ENCODE measurements around the gene FRMD7.
A peak's percentile ranks its signal among the peaks of the same experiment; 100 is the strongest.
"Not testable (repeated sequence)": the region's sequence is repeated elsewhere in the genome, so short reads cannot be mapped to it uniquely, and the experiment has no call there.

The FRMD7 gene

GRCh38 chrX:132127743-132128142 lies at the start of gene FRMD7:
TSS of gene FRMD7 (minus strand) at chrX:132128020. CDS start at chrX:132127844, 176 bp downstream.
- no peak for DNase-seq

GRCh38 chrX:132173647-132174046 lies 45.8 kb upstream of the FRMD7 start:
- DNase-seq = no peak

GRCh38 chrX:132171881-132172280 lies 44.1 kb upstream of the FRMD7 start:
- DNase-seq = no peak

DNA sequence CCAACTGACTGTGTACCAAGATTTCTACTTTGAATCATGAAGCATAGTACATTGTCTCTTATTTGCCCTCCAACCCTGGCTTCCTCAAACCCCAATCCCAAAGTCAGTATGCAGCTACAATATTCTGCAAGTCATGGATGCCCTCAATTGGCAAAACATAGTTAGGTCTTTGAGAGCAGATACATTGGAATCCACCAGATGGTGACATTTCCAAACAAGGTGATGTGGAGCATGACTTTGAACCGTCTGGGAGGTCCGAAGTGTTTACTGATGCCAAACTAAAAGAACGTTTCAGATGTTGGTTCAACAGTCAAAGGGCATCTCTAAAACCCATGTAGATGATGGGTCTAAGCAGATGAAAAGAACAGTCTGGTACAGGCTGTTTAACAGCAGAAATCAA lies 43.7 kb upstream of the FRMD7 start:
- no peak for DNase-seq

GRCh38 chrX:132169554-132169953 lies 41.7 kb upstream of the FRMD7 start:
- DNase-seq = no peak

DNA sequence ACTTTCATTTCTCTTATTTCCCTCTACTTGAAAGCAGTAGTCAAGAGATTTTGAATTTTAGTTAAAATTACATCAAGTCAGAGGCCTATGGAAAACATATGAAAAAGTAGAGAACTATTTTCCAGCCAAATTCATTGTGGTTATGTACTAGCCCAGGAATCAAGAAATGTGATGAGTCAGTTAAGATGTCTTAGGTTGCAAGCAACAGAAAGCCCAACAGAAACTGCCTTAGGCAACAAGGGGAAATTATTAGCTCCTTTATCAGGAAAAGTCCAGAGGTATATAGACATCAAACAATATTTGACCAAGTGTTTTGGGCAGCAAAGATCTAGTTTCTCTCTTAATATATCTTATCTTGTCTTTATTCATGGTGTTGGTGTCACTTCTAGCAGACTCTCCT lies 37.8 kb upstream of the FRMD7 start:
- DNase-seq = no peak

DNA sequence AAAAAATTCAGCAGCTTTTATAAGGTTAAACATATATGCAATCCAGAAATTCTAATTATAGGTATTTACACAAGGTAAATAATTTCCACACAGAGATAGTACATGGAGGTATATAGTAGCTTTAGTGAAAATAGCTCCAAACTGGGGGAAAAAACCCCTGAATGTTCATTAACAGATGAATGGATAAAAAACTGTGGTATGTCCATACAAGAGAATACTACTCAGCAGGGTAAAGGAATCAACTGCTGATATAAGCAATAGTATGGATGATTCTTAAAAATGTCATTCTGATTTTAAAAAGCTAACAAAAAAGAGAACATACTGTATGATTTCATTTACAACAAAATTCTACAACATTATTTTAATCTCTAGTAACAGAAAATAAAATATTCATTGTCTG lies 37.2 kb upstream of the FRMD7 start:
- no peak for DNase-seq

GRCh38 chrX:132163094-132163493 lies 35.3 kb upstream of the FRMD7 start:
- not testable (repeated sequence) for DNase-seq

DNA sequence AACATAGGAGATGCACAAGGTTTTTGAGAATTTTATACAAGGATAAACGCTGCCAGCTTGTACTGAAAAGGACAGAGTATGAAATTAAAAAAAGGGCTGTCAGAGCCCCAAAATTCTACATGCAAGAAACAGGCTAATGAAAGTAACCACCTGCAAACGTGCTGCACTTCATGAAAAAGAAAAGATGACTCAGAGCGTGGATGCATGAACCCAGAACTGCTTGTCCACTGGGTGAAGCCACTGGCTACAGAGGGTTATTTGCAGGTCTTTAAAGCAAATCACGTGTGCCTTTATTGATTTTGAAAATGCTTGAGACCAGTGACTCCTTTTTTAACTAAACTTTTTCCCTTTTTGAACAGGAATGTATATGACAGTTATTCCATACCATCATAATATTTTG lies 25.3 kb upstream of the FRMD7 start:
- DNase-seq = no peak

DNA sequence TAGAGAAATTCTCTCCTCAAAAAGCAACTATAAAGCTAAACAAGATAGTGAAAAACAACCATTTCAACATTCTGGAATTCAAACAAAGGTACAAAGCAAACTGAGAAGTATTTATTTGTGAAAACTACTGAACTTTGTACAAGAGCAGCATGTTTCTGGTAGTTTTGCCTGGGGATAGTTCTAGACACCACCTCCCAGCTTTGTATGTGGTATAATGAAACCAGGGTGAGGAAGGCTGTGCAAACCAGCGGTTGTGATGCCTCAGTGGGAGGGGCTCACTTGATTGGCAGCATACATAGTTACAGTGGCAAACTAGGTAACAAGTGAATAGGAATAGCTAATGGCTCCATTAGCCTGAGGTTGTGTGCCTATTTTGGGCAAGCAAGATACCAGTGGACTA lies 18.6 kb upstream of the FRMD7 start:
- no peak for DNase-seq

GRCh38 chrX:132144061-132144460 lies 16.2 kb upstream of the FRMD7 start:
- no peak for DNase-seq

DNA sequence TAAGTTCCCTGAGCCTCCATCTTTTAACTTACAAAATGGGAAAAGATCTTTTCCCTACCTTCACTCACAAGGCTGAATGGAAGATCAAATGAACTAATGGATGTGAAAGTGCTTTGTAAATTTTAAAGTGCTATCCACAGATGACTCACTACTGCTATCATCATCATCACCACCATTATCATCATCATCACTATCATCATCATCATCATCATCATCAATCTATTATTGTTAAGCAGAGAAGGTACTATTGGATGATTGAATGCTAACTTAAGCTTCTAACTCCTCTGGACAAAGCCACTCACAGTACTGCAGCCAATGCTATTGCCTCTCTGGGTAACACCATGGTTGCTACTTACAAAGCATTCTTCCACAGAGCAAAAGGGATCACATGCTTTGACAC lies 1.9 kb downstream of the FRMD7 start:
- no peak for DNase-seq

GRCh38 chrX:132120913-132121312 lies 6.9 kb downstream of the FRMD7 start:
- DNase-seq = no peak

DNA sequence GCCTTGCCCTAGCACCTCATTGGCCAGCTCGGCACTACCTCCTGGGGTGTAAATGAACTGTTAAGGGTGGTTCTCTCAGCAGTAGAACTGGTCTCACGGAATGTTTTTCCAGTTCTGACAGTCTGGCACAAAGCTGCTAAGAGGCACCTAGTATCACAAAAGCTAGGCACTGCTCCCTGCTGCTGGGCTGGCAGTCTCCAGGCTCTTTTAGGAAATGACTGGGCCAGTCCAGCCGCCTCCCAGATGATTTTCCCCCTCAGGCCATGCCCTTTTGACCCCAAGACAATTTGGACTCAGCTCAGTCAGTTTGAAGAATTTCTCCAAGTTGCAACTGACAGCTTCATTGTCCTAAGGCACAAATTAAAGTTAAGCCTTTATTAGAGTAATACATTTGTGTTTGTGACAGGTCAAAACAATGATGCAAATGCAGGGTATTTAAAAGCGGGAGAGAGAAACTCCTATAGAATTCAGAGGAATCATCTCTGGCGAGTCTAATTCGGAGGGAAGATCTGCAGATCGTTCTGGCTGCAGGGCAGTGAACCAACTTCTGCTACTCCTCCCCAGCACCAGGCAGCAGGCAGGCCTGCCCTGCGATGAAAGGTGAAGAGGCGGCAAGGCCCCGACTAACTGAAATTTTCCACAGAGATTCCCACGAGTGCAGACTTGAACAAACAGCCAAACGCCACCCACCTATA lies 7.9 kb downstream of the FRMD7 start:
- DNase-seq = no peak

- no peak for DNase-seq
Measured at GRCh38 chrX:132119283-132119682, 8.5 kb downstream of the FRMD7 start.

DNA sequence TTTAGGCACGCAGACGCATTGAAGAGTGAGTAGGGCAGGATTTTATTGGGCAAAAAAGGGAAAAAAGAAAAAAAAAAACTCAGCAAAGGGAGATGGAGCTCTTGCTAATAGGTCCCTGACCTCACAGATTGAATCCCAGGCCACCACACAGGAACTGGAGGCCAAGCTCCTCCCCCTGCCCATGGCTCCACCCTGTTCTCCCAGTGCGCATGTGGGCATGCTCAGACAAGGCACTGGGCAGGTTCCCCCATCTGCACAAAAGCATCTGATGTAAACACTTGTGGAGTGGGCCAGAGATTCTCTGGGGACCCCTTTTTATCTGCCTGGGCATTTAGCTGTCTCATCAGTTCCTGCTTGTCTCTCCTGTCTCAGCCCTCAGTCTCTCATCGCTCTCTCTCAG lies 9.5 kb downstream of the FRMD7 start:
- DNase-seq = peak; percentile 2

DNA sequence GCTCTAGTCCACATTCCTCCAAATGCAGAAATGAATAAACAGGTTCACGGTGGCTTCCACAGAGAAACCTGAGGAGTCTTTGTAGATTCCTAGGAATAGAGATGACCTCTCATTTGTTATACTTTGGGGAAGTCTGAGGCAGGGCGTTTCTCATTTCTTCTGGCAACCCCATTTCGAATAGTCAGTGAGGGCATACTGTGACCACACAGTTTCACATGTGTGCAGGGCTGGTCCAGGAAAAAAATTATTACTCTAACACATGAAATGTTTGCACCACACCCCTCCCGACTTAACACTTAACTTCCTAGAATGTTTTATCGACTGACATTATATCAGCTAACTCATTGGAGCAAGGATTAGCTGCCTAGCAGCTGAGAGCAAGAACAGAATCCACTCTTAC lies 12.0 kb downstream of the FRMD7 start:
- no peak for DNase-seq

GRCh38 chrX:132114607-132115006 lies 13.2 kb downstream of the FRMD7 start:
- no peak for DNase-seq

DNA sequence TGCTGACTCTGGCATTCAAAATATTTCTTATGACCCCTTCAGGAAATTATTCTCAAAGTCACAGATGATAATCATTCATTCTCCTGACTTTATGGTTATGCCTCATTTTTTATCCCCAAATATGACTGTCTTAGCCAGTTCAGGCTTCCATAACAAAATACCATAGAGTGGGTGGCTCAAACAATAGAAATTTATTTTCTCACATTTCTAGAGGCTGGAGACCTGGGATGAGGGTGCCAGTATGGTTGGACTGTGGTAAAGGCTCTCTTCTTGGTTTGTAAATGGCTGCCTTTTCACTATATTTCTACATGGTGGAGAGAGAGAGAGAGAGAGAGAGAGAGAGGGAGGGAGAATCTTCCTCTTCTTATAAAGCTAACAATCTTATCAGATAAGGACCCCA lies 20.5 kb downstream of the FRMD7 start:
- no peak for DNase-seq

DNA sequence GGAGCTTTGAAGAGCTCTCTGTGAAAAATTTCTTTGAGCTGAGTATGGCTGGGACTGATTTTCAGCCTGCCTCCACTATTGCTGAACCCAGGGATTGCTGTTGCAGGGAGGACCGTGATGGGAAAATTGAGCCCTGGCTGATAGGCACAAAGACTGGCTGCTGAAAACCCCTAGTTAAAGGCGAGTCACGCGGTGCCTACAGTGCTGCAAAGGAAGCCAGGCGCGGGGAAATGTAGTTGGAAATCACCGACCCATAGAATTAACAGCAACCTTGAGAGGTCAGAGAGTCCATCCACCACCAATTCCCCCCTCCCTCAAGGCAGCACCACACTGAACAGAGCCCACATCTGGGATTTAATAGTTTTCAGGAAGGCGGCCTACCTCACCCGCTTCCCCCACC lies 26.0 kb downstream of the FRMD7 start:
- no peak for DNase-seq

DNA sequence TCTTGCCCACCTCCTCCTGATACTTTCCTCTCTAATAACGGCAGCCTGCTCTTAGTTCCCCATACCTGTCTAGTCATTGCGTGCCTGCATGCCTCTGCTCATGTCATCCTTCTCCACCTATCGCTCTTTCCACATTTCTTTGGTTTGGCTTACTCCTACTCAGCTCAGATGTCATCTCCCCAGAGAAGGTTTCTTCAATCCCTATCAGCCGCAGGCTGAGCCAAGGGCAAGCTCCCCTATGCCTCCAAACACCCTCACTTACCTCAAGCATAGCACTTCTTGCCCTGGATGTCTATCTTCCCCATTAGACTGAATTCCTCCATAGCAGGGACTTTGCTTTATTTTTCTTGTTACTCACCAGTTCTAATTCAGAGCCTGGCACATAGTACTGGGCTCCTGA lies 26.6 kb downstream of the FRMD7 start:
- no peak for DNase-seq

- not testable (repeated sequence) for DNase-seq
Measured at GRCh38 chrX:132098704-132099103, 29.1 kb downstream of the FRMD7 start.

DNA sequence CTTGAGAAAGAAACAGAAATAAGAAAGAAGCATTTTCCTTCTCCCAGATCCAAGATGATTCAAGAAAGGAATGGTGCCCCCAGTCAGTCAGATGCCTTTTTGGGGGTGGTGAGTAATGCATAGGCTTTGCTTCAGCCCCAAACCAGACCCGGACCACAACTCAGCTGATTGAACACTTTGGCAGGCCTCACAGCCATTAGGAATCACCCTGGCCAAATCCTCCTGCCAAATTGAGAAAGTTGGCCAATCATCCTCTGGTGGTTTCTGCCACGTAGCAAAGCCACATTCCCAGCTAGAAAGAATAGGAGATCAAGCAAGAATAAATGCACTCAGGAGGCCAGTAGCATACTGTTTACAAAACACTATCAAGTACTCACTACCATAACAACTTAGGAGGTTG lies 33.7 kb downstream of the FRMD7 start:
- no peak for DNase-seq

DNA sequence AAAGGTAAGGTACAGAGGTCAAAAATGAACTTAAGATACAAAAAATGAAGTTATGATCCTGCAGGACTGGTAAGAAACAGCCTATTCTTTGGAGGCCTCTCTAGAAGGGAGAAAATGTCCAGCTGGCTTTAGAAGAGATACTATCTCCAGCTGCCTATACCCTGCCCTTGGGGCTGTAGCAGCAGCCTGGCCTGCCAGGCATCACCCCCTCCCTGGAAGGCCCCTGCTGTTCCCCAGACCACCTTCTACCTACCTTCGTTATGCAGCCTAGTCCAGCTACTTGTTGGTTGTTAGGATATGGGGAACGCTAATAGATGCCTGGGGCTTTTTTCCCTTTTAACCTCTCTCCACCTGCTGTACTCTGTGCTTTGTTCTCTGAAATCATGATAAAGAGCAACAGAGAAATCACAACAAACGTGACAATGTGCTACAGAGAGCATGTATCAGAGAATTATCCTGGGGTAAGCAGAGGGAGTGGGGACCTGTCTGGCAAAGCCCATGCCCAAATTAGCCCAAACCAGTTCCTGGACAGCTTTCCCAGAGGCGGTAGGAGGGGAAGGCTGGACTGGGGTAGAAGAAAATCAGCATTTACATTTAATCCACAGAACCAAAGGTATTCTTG lies 34.5 kb downstream of the FRMD7 start:
- no peak for DNase-seq

DNA sequence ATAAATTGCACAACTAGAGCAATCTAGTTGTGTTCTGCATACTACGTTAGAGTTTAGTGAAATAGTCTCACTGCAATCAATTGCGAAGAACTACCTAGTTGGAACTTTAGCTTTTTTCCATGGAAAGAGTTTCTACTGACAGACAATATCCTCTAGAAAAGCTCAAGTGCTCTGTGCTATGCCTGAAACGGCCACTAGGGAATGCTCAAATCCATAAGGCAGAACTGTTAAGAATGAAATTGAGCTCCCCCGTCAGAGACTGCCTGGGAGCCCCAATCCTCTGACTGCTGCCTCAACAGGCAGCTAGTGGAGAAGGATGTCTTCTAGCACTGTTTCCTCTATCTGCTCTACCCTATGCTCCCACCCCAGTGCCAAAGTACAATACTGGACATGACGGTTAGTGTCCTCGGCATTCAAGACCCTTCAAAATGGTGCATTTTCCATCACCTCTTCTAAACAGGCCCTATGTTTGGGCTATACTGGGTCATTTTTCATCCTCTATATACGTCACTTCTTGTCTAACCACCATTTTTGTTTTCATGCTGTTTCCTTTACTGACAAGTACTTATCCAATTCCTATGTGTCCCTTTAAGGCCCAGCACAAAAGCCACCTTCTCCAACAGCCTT lies 35.3 kb downstream of the FRMD7 start:
- peak; percentile 56 for DNase-seq
